ENCODE data around the gene RMND5A. TPM values are rescaled to one million over a fixed set of nuclear protein-coding genes. Genes with fewer than 3 reads are reported as not detected.

Gene RMND5A
- total and polyA plus RNA-seq, 7 experiments from 2014 or later = 13.0 to 42.5 (median 28.9) TPM

- POLR2A ChIA-PET = no interaction called here
- H3K36me3 Mint-ChIP-seq = peaks cover 0 to 3% (median 0%) of the 10 kb centered on the region in 5 donors
- no peak overlapping the region for H3K4me3 Mint-ChIP-seq
- peaks cover 9 to 47% of the 10 kb centered on the region in 2 donors for H3K4me1 ChIP-seq (ENCODE audit: control insufficient read depth in 2 of 2, insufficient read depth in 2 of 2, low read length in 2 of 2)
- peaks cover 0 to 4% of the 10 kb centered on the region in 2 donors for H3K27me3 ChIP-seq (ENCODE audit: control insufficient read depth in 2 of 2, insufficient read depth in 2 of 2, low read length in 2 of 2)
- intact Hi-C loops (cut with micrococcal nuclease) = no loop called here
- DNase-seq (no peak), ATAC-seq (peak; percentile 75)
- no peaks in the 10 kb centered on the region for H3K9me3 ChIP-seq (ENCODE audit: control insufficient read depth in 2 of 3, low read length in 3 of 3)
- no peak overlapping the region for H3K27ac ChIP-seq (ENCODE audit: low read depth, low read length)
- peaks cover 3 to 15% (median 10%) of the 10 kb centered on the region in 7 donors for H3K4me1 Mint-ChIP-seq
- H3K36me3 ChIP-seq (ENCODE audit: control insufficient read depth in 2 of 3, insufficient read depth in 3 of 3, low read length in 3 of 3) = peaks cover 0 to 26% (median 0%) of the 10 kb centered on the region in 3 experiments
- CTCF ChIA-PET = interaction anchor here (0.9 kb wide), 1 partner anchor 22 kb away, joined by 3 read pairs; no protein-coding TSS in a partner anchor
- peaks cover 0 to 2% (median 0%) of the 10 kb centered on the region in 11 donors for H3K9me3 Mint-ChIP-seq
- no peak overlapping the region for H3K27ac Mint-ChIP-seq
- peaks cover 8 to 59% (median 15%) of the 10 kb centered on the region in 5 donors for H3K27me3 Mint-ChIP-seq
- peak overlapping the region; percentile 29 for H3K4me3 ChIP-seq (ENCODE audit: low read length)
Observed at GRCh38 chr2:86786001-86786536, 66.0 kb downstream of the RMND5A start.

- H3K27me3 Mint-ChIP-seq = peaks cover 19 to 73% (median 29%) of the 10 kb centered on the region in 5 donors
- H3K27me3 ChIP-seq (ENCODE audit: control insufficient read depth in 2 of 2, insufficient read depth in 2 of 2, low read length in 2 of 2) = peaks cover 0 to 17% of the 10 kb centered on the region in 2 donors
- CTCF ChIA-PET = interaction anchor here (0.6 kb wide), 1 partner anchor 31 kb away, joined by 3 read pairs; no protein-coding TSS in a partner anchor
- peaks cover 0 to 2% (median 0%) of the 10 kb centered on the region in 11 donors for H3K9me3 Mint-ChIP-seq
- ATAC-seq (no peak), DNase-seq (no peak)
- peak overlapping the region; percentile 50 for H3K4me3 ChIP-seq (ENCODE audit: low read length)
- peak overlapping the region in 5 of 10 donors; percentile 5 to 69 (median 44) for H3K4me3 Mint-ChIP-seq
- POLR2A ChIA-PET = no interaction called here
- H3K9me3 ChIP-seq (ENCODE audit: control insufficient read depth in 2 of 3, low read length in 3 of 3) = no peaks in the 10 kb centered on the region
- peaks cover 0 to 26% (median 0%) of the 10 kb centered on the region in 3 experiments for H3K36me3 ChIP-seq (ENCODE audit: control insufficient read depth in 2 of 3, insufficient read depth in 3 of 3, low read length in 3 of 3)
- H3K36me3 Mint-ChIP-seq = peaks cover 0 to 8% (median 0%) of the 10 kb centered on the region in 5 donors
- H3K27ac ChIP-seq (ENCODE audit: low read depth, low read length) = no peak overlapping the region
- H3K4me1 Mint-ChIP-seq = peaks cover 10 to 28% (median 22%) of the 10 kb centered on the region in 7 donors
- peaks cover 16 to 63% of the 10 kb centered on the region in 2 donors for H3K4me1 ChIP-seq (ENCODE audit: control insufficient read depth in 2 of 2, insufficient read depth in 2 of 2, low read length in 2 of 2)
- intact Hi-C loops (cut with micrococcal nuclease) = no loop called here
- H3K27ac Mint-ChIP-seq = no peak overlapping the region
Observed at GRCh38 chr2:86787736-86788135, 67.6 kb downstream of the RMND5A start.

GRCh38 chr2:86788165-86788564 lies 68.1 kb downstream of the RMND5A start:
- peak overlapping the region in 4 of 10 donors; percentile 5 to 66 (median 36) for H3K4me3 Mint-ChIP-seq
- peaks cover 0 to 9% (median 0%) of the 10 kb centered on the region in 5 donors for H3K36me3 Mint-ChIP-seq
- POLR2A ChIA-PET = no interaction called here
- Histone ChIP-seq H3K4me1 (ENCODE audit: control insufficient read depth in 2 of 2, insufficient read depth in 2 of 2, low read length in 2 of 2) (peaks cover 16 to 68% of the 10 kb centered on the region in 2 donors), H3K27ac (ENCODE audit: low read depth, low read length) (no peak overlapping the region), H3K9me3 (ENCODE audit: control insufficient read depth in 2 of 3, low read length in 3 of 3) (no peaks in the 10 kb centered on the region), H3K36me3 (ENCODE audit: control insufficient read depth in 2 of 3, insufficient read depth in 3 of 3, low read length in 3 of 3) (peaks cover 0 to 26% (median 0%) of the 10 kb centered on the region in 3 experiments), H3K4me3 (ENCODE audit: low read length) (peak overlapping the region; percentile 50), H3K27me3 (ENCODE audit: control insufficient read depth in 2 of 2, insufficient read depth in 2 of 2, low read length in 2 of 2) (peaks cover 0 to 21% of the 10 kb centered on the region in 2 donors)
- H3K9me3 Mint-ChIP-seq = peaks cover 0 to 3% (median 0%) of the 10 kb centered on the region in 11 donors
- peaks cover 23 to 77% (median 34%) of the 10 kb centered on the region in 5 donors for H3K27me3 Mint-ChIP-seq
- intact Hi-C loops (cut with micrococcal nuclease) = no loop called here
- no peak overlapping the region for H3K27ac Mint-ChIP-seq
- DNase-seq (no peak), ATAC-seq (no peak)
- CTCF ChIA-PET = interaction anchor here (0.6 kb wide), 1 partner anchor 31 kb away, joined by 3 read pairs; no protein-coding TSS in a partner anchor
- H3K4me1 Mint-ChIP-seq = peaks cover 10 to 32% (median 22%) of the 10 kb centered on the region in 7 donors

- intact Hi-C loops (cut with micrococcal nuclease) = no loop called here
- Histone ChIP-seq H3K27ac (ENCODE audit: low read depth, low read length) (no peak overlapping the region), H3K36me3 (ENCODE audit: control insufficient read depth in 2 of 3, insufficient read depth in 3 of 3, low read length in 3 of 3) (peaks cover 0 to 26% (median 0%) of the 10 kb centered on the region in 3 experiments), H3K27me3 (ENCODE audit: control insufficient read depth in 2 of 2, insufficient read depth in 2 of 2, low read length in 2 of 2) (peaks cover 0 to 24% of the 10 kb centered on the region in 2 donors), H3K4me3 (ENCODE audit: low read length) (peak overlapping the region; percentile 55), H3K9me3 (ENCODE audit: control insufficient read depth in 2 of 3, low read length in 3 of 3) (no peaks in the 10 kb centered on the region), H3K4me1 (ENCODE audit: control insufficient read depth in 2 of 2, insufficient read depth in 2 of 2, low read length in 2 of 2) (peaks cover 16 to 69% of the 10 kb centered on the region in 2 donors)
- POLR2A ChIA-PET = no interaction called here
- H3K36me3 Mint-ChIP-seq = peaks cover 0 to 13% (median 0%) of the 10 kb centered on the region in 5 donors
- peaks cover 0 to 4% (median 0%) of the 10 kb centered on the region in 11 donors for H3K9me3 Mint-ChIP-seq
- peaks cover 32 to 80% (median 41%) of the 10 kb centered on the region in 5 donors for H3K27me3 Mint-ChIP-seq
- H3K4me3 Mint-ChIP-seq = peak overlapping the region in 6 of 10 donors; percentile 23 to 90 (median 37)
- ATAC-seq = no peak
- no peak for DNase-seq
- H3K27ac Mint-ChIP-seq = no peak overlapping the region
- CTCF ChIA-PET = no interaction called here
- H3K4me1 Mint-ChIP-seq = peaks cover 10 to 34% (median 23%) of the 10 kb centered on the region in 7 donors
Observed at GRCh38 chr2:86788881-86789686, 69.0 kb downstream of the RMND5A start.

GRCh38 chr2:86789687-86790133 lies 69.6 kb downstream of the RMND5A start:
- no peak for DNase-seq
- Mint-ChIP-seq H3K4me1 (peaks cover 11 to 38% (median 27%) of the 10 kb centered on the region in 7 donors), H3K27me3 (peaks cover 39 to 74% (median 47%) of the 10 kb centered on the region in 5 donors), H3K27ac (no peak overlapping the region), H3K4me3 (peak overlapping the region; percentile 53 to 94 (median 80)), H3K36me3 (peaks cover 0 to 13% (median 3%) of the 10 kb centered on the region in 5 donors), H3K9me3 (peaks cover 0 to 5% (median under 1%) of the 10 kb centered on the region in 11 donors)
- ATAC-seq = no peak
- POLR2A ChIA-PET = no interaction called here
- CTCF ChIA-PET = no interaction called here
- Histone ChIP-seq H3K9me3 (ENCODE audit: control insufficient read depth in 2 of 3, low read length in 3 of 3) (no peaks in the 10 kb centered on the region), H3K4me3 (ENCODE audit: low read length) (peak overlapping the region; percentile 55), H3K4me1 (ENCODE audit: control insufficient read depth in 2 of 2, insufficient read depth in 2 of 2, low read length in 2 of 2) (peaks cover 16 to 69% of the 10 kb centered on the region in 2 donors), H3K27me3 (ENCODE audit: control insufficient read depth in 2 of 2, insufficient read depth in 2 of 2, low read length in 2 of 2) (peaks cover 0 to 24% of the 10 kb centered on the region in 2 donors), H3K36me3 (ENCODE audit: control insufficient read depth in 2 of 3, insufficient read depth in 3 of 3, low read length in 3 of 3) (peaks cover 0 to 23% (median 0%) of the 10 kb centered on the region in 3 experiments), H3K27ac (ENCODE audit: low read depth, low read length) (no peak overlapping the region)
- intact Hi-C loops (cut with micrococcal nuclease) = no loop called here

- Histone ChIP-seq H3K9me3 (ENCODE audit: control insufficient read depth in 2 of 3, low read length in 3 of 3) (no peaks in the 10 kb centered on the region), H3K27me3 (ENCODE audit: control insufficient read depth in 2 of 2, insufficient read depth in 2 of 2, low read length in 2 of 2) (peaks cover 0 to 24% of the 10 kb centered on the region in 2 donors), H3K36me3 (ENCODE audit: control insufficient read depth in 2 of 3, insufficient read depth in 3 of 3, low read length in 3 of 3) (peaks cover 0 to 18% (median 0%) of the 10 kb centered on the region in 3 experiments), H3K27ac (ENCODE audit: low read depth, low read length) (no peak overlapping the region), H3K4me3 (ENCODE audit: low read length) (peak overlapping the region; percentile 55), H3K4me1 (ENCODE audit: control insufficient read depth in 2 of 2, insufficient read depth in 2 of 2, low read length in 2 of 2) (peaks cover 16 to 69% of the 10 kb centered on the region in 2 donors)
- intact Hi-C loops (cut with micrococcal nuclease) = no loop called here
- Mint-ChIP-seq H3K27ac (no peak overlapping the region), H3K27me3 (peaks cover 44 to 70% (median 52%) of the 10 kb centered on the region in 5 donors), H3K4me1 (peaks cover 16 to 43% (median 30%) of the 10 kb centered on the region in 7 donors), H3K9me3 (peaks cover 0 to 10% (median 5%) of the 10 kb centered on the region in 11 donors), H3K4me3 (peak overlapping the region; percentile 53 to 94 (median 80)), H3K36me3 (peaks cover 3 to 16% (median 8%) of the 10 kb centered on the region in 5 donors)
- ChIA-PET CTCF (no interaction called here), POLR2A (no interaction called here)
- DNase-seq (no peak), ATAC-seq (no peak)
Observed at GRCh38 chr2:86790134-86790675, 70.1 kb downstream of the RMND5A start.
